HFF-Myc (cell line): ENCODE measurements around the gene DMBX1.

ENCODE experiments used
- DNase-seq: peaks from one replicate; pipeline ENCODE4 v3.0.0-alpha.2; 2011; ENCODE audit warnings: low read depth; ENCODE audit errors: extremely low read depth
- H3K4me3 ChIP-seq: replicated peaks from 2 replicates; pipeline ENCODE4 v1.5.1; 2011; ENCODE audit warnings: low read depth, mild to moderate bottlenecking, control low read depth, low read length
- CTCF ChIP-seq: IDR thresholded peaks from 2 replicates; pipeline ENCODE4 v1.5.1; 2012; ENCODE audit warnings: mild to moderate bottlenecking, low read depth, low read length, control low read depth; ENCODE audit errors: missing control alignments

Gene DMBX1

DNA sequence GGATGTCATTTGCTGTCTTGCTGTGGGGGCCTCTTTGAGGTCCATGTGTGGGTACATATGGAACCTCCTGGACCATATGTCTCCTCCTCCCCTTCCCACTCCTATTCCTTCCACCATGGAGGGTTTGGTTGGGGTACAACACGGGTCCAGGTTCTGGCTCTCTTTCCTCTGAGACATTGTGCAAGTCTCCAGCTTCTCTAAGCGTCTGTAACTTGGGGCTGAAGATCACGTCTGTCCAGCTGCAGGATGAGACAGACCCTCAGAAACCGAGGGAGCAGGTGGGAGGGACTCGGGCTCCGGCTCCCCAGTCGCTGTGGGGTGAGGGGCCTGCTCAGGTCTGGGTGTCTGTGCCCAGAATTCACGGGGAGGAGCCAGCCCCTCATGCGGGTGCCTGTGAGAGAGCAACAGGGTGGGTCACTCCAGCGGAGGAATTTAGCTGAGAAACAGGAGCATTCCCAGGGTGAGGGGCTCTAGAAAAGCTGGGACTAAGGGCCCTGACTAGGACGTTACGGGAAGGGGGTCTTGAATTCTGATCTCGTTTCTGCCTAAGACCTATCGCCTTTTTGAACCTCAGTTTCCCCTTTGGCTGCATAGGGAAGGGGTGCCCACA is 42.0 kb upstream of the DMBX1 start:
- no peak for TF ChIP-seq CTCF
- no peak overlapping the region for H3K4me3 ChIP-seq
- DNase-seq, result no peak

DNA sequence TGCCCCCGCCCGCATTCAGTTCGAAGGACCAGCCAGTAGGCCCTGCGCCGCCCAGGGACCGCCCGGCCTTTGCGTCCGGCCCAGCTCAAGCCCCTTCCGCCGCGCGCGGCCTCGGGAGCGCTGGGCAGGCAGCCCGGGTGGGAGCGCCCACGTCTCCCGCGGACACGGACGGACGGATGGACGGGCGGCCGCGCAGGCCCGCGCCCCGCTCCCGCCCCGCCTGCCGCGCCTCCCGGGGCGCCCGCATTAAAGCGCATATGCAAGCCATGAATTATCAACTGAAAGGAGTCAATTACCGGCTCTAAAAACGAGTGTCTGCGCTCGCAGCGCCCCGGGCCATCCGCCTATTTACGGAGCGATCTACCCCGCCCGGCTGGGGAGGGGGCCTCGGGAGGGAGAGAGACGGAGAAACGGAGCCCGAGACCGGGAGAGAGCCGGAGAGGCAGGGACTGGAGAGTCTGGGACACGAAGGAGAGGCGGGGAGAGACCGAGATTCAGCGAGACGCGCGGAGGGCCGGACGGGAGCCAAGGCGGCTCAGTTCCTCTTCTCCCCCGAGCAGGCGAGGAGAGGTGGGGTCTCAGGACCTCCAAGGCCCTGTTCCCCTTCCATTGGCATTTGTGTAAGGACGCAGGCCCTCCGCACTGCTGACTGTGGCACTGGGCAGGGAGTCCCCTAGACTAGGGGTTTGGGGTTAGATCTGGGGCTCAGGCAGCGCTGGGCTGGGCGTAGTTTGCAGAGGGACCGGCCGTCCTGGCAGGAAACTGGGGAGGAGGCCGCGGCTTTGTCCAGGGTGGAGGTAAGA is 41.3 kb upstream of the DMBX1 start:
- no peak for DNase-seq
- no peak for TF ChIP-seq CTCF
- no peak overlapping the region for H3K4me3 ChIP-seq

DNA sequence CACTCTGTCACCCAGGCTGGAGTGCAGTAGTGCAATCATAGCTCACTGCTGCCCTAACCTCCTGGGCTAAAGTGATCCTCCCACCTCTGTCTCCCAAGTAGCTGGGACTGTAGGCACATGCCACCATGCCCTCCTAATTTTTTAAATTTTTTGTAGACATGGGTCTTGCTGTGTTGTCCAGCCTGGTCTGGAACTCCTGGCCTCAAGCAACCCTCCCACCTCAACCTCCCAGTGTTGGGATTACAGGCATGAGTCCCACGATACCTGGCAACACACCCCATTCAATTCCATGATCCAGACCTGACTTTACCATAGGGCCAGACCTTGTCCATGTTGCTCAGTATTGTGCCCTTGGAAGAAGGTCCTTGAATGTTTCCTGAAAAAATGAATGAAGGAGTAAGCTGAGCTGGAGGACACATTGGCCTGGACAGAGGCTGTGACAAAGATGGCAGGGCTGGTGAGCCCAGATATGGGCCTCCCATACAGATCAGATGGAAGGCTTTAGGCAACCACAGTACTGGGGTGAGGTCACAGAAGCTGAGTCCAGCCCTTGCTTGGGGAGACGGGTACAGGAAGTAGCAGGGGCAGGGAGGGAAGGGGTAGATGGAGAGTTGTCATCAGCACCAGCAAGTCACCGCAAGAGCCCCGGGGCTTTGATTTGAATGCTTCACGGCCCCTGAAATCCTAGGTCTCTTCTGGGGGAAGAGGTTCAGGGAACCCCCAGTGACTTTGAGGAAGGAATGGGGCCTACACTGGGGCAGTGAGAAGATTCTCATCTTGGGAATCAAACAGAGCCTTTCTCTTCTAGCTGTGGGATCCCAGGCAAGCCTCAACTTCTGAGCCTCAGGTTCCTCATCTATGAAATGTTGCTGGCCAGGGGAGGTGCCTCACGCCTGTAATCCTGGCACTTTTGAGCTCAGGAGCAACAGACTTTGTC is 40.1 kb upstream of the DMBX1 start:
- no peak for DNase-seq
- no peak overlapping the region for H3K4me3 ChIP-seq

DNA sequence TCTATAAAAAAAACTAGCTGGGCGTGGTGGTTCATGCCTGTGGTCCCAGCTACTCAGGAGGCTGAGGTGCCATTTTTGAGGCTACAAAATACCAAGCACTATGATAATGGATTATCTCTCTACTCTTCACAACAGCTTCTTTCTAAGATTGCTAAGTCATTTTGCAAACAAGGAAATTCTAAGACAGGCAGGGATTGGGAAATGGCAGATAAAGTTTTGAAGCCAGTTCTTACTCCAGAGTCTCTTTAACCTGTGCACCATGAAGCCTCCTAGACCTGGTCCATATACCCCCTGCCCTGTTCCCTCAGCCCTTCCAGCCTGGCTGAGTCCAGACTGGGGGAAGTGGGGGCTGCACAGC is 39.5 kb upstream of the DMBX1 start:
- H3K4me3 ChIP-seq, result no peak overlapping the region
- DNase-seq, result no peak

More for the DNA sequence above, 40.1 kb upstream of the DMBX1 start:
- TF ChIP-seq CTCF, result no peak

GRCh38 chr1:46451948-46452930 is 37.4 kb upstream of the DMBX1 start:
- no peak overlapping the region for H3K4me3 ChIP-seq
- DNase-seq, result no peak
- TF ChIP-seq CTCF, result no peak

More for the DNA sequence above, 39.5 kb upstream of the DMBX1 start:
- no peak for TF ChIP-seq CTCF

- no peak overlapping the region for H3K4me3 ChIP-seq
- TF ChIP-seq CTCF, result no peak
- no peak for DNase-seq
Measured at GRCh38 chr1:46452931-46453325, 36.7 kb upstream of the DMBX1 start.
